ENCODE data around the gene IGFL1.
"Not testable (repeated sequence)": the region's sequence is repeated elsewhere in the genome, so short reads cannot be mapped to it uniquely, and the experiment has no call there.

The IGFL1 gene

GRCh38 chr19:46229442-46229841 is at the start of gene IGFL1:
IGFL1 (plus strand) TSS chr19:46229742; CDS start chr19:46229775, 33 bp downstream.
- Histone ChIP-seq H3K4me1 (ENCODE audit: insufficient read depth, low read length, poor library complexity, severe bottlenecking) (no peaks in the 10 kb centered on the region), H3K4me3 (ENCODE audit: low read length, poor library complexity, severe bottlenecking) (no peak within 1 kb of the TSS), H3K9ac (ENCODE audit: low read depth, low read length, poor library complexity, severe bottlenecking) (no peak within 1 kb of the TSS), H3K36me3 (ENCODE audit: insufficient read depth, low read length) (no peaks in the 10 kb centered on the region), H3K4me2 (ENCODE audit: low read depth, low read length, poor library complexity, severe bottlenecking) (no peak within 1 kb of the TSS), H3K9me2 (replicated peaks; ENCODE audit: low read depth, low read length) (no peaks in the 10 kb centered on the region), H3K79me2 (ENCODE audit: insufficient read depth, low read length) (no peaks in the 10 kb centered on the region), H4K20me1 (ENCODE audit: insufficient read depth, low read length, poor library complexity, severe bottlenecking) (no peaks in the 10 kb centered on the region), H3K9me3 (ENCODE audit: insufficient read depth, low read depth, low read length) (no peaks in the 10 kb centered on the region), H3F3A (ENCODE audit: low read depth) (no peaks in the 10 kb centered on the region), H3K27me3 (ENCODE audit: insufficient read depth, low read length, poor library complexity, severe bottlenecking) (no peaks in the 10 kb centered on the region), H2AFZ (ENCODE audit: low read length) (no peak within 1 kb of the TSS)
- TF ChIP-seq EZH2phosphoT487 (IDR thresholded peaks at IDR 0.05; ENCODE audit: borderline replicate concordance): no peak

DNA sequence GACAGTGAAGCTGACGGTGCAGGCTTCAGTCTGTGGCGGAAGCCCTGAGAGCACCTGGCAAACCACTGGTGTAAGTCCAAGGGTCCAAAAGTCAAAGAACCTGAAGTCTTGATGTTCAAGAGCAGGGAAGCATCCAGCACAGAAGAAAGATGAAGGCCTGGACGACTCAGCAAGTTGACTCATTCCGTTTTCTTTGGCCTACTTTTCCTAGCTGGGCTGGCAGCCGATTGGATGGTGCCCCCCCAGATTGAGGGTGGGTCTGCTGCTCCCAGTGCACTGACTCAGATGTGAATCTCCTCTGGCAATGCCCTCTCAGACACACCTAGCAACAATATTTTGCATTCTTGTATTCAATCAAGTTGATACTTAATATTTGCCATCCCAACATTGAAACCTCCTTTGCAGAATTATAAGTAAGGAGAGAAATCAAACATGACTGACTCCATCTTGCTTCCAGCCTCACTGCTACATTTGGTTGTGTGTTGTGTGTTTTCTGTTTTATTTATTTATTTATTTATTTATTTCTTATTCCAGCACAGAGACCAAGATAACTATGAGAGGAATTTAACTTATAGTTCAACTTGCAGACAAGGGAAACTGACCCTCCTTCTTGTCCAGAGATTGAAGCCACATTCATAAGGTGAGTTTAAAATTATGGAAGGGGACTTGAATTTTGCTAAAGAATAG is 48.7 kb upstream of the IGFL1 start:
- no peak for TF ChIP-seq CTCF (conservative IDR thresholded peaks at IDR 0.05; ENCODE audit: low read length)
- no peak for TF ChIP-seq EZH2phosphoT487 (IDR thresholded peaks at IDR 0.05; ENCODE audit: borderline replicate concordance)
- H3K9ac ChIP-seq (ENCODE audit: low read depth, low read length, poor library complexity, severe bottlenecking): no peak overlapping the region
- no peaks in the 10 kb centered on the region for H3K4me1 ChIP-seq (ENCODE audit: insufficient read depth, low read length, poor library complexity, severe bottlenecking)
- H3K9me3 ChIP-seq (ENCODE audit: insufficient read depth, low read depth, low read length): no peaks in the 10 kb centered on the region
- H3K4me2 ChIP-seq (ENCODE audit: low read depth, low read length, poor library complexity, severe bottlenecking): no peak overlapping the region
- H3K79me2 ChIP-seq (ENCODE audit: insufficient read depth, low read length): no peaks in the 10 kb centered on the region
- H3F3A ChIP-seq (ENCODE audit: low read depth): no peaks in the 10 kb centered on the region
- no peaks in the 10 kb centered on the region for H3K27me3 ChIP-seq (ENCODE audit: insufficient read depth, low read length, poor library complexity, severe bottlenecking)
- H3K4me3 ChIP-seq (ENCODE audit: low read length, poor library complexity, severe bottlenecking): no peak overlapping the region
- no peaks in the 10 kb centered on the region for H3K36me3 ChIP-seq (ENCODE audit: insufficient read depth, low read length)
- no peaks in the 10 kb centered on the region for H4K20me1 ChIP-seq (ENCODE audit: insufficient read depth, low read length, poor library complexity, severe bottlenecking)
- H3K9me2 ChIP-seq (replicated peaks; ENCODE audit: low read depth, low read length): no peaks in the 10 kb centered on the region
- H2AFZ ChIP-seq (ENCODE audit: low read length): no peak overlapping the region

- Histone ChIP-seq H3K4me3 (ENCODE audit: low read length, poor library complexity, severe bottlenecking) (no peak overlapping the region), H2AFZ (ENCODE audit: low read length) (no peak overlapping the region), H3K4me1 (ENCODE audit: insufficient read depth, low read length, poor library complexity, severe bottlenecking) (no peaks in the 10 kb centered on the region), H3K9ac (ENCODE audit: low read depth, low read length, poor library complexity, severe bottlenecking) (no peak overlapping the region), H3K36me3 (ENCODE audit: insufficient read depth, low read length) (no peaks in the 10 kb centered on the region), H3F3A (ENCODE audit: low read depth) (no peaks in the 10 kb centered on the region), H4K20me1 (ENCODE audit: insufficient read depth, low read length, poor library complexity, severe bottlenecking) (no peaks in the 10 kb centered on the region), H3K4me2 (ENCODE audit: low read depth, low read length, poor library complexity, severe bottlenecking) (no peak overlapping the region), H3K9me3 (ENCODE audit: insufficient read depth, low read depth, low read length) (no peaks in the 10 kb centered on the region), H3K79me2 (ENCODE audit: insufficient read depth, low read length) (no peaks in the 10 kb centered on the region), H3K27me3 (ENCODE audit: insufficient read depth, low read length, poor library complexity, severe bottlenecking) (no peaks in the 10 kb centered on the region), H3K9me2 (replicated peaks; ENCODE audit: low read depth, low read length) (no peaks in the 10 kb centered on the region)
- TF ChIP-seq CTCF (conservative IDR thresholded peaks at IDR 0.05; ENCODE audit: low read length) (no peak), EZH2phosphoT487 (IDR thresholded peaks at IDR 0.05; ENCODE audit: borderline replicate concordance) (no peak)
These were observed 48.2 kb upstream of the IGFL1 start for GRCh38 chr19:46181388-46181779.

GRCh38 chr19:46182476-46182875 is 47.1 kb upstream of the IGFL1 start:
- no peaks in the 10 kb centered on the region for H3K36me3 ChIP-seq (ENCODE audit: insufficient read depth, low read length)
- H3K9me2 ChIP-seq (replicated peaks; ENCODE audit: low read depth, low read length): no peaks in the 10 kb centered on the region
- H3K4me2 ChIP-seq (ENCODE audit: low read depth, low read length, poor library complexity, severe bottlenecking): no peak overlapping the region
- no peak for TF ChIP-seq CTCF (conservative IDR thresholded peaks at IDR 0.05; ENCODE audit: low read length)
- no peak for TF ChIP-seq EZH2phosphoT487 (IDR thresholded peaks at IDR 0.05; ENCODE audit: borderline replicate concordance)
- H3K4me1 ChIP-seq (ENCODE audit: insufficient read depth, low read length, poor library complexity, severe bottlenecking): no peaks in the 10 kb centered on the region
- no peak overlapping the region for H2AFZ ChIP-seq (ENCODE audit: low read length)
- no peaks in the 10 kb centered on the region for H4K20me1 ChIP-seq (ENCODE audit: insufficient read depth, low read length, poor library complexity, severe bottlenecking)
- no peak overlapping the region for H3K9ac ChIP-seq (ENCODE audit: low read depth, low read length, poor library complexity, severe bottlenecking)
- H3K4me3 ChIP-seq (ENCODE audit: low read length, poor library complexity, severe bottlenecking): no peak overlapping the region
- no peaks in the 10 kb centered on the region for H3F3A ChIP-seq (ENCODE audit: low read depth)
- no peaks in the 10 kb centered on the region for H3K9me3 ChIP-seq (ENCODE audit: insufficient read depth, low read depth, low read length)
- H3K79me2 ChIP-seq (ENCODE audit: insufficient read depth, low read length): no peaks in the 10 kb centered on the region
- no peaks in the 10 kb centered on the region for H3K27me3 ChIP-seq (ENCODE audit: insufficient read depth, low read length, poor library complexity, severe bottlenecking)

DNA sequence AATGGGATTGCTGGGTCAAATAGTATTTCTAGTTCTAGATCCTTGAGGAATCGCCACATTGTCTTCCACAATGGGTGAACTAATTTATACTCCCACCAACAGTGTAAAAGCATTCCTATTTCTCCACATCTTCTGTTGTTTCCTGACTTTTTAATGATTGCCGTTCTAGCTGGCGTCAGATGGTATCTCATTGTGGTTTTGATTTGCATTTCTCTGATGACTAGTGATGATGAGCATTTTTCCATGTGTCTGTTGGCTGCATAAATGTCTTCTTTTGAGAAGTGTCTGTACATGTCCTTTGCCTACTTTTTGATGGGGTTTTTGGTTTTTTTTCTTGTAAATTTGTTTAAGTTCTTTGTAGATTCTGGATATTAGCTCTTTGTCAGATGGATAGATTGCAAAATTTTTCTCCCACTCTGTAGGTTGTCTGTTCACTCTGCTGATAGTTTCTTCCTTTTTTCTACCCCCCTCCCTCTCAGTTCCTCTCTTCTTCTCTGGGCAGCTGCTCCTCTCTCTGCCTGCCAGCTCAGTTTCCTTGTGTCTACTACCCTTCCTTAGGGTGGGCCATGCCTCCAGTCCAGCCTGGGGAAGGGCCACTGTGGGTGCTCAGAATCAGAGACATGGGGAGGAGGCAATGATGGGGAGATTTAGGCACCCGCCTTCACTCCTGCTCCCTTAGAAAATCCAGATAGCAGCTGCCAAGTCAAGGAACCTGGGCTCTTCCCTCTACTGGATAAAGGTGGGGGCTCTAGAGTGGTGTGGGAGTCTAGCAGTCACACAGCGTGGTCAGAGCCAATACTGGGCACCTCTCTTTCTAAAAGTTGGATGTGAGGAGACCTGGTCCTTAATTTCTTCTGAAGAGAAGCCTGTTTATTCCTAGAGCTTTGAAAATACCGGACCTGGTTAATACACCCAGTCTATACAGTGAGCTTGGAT is 44.5 kb upstream of the IGFL1 start:
- H3K9me3 ChIP-seq (ENCODE audit: insufficient read depth, low read depth, low read length); H3K4me3 ChIP-seq (ENCODE audit: low read length, poor library complexity, severe bottlenecking); H3K9ac ChIP-seq (ENCODE audit: low read depth, low read length, poor library complexity, severe bottlenecking); H3K36me3 ChIP-seq (ENCODE audit: insufficient read depth, low read length); H4K20me1 ChIP-seq (ENCODE audit: insufficient read depth, low read length, poor library complexity, severe bottlenecking); H3K79me2 ChIP-seq (ENCODE audit: insufficient read depth, low read length); H2AFZ ChIP-seq (ENCODE audit: low read length); H3F3A ChIP-seq (ENCODE audit: low read depth); H3K27me3 ChIP-seq (ENCODE audit: insufficient read depth, low read length, poor library complexity, severe bottlenecking); H3K9me2 ChIP-seq (replicated peaks; ENCODE audit: low read depth, low read length); H3K4me2 ChIP-seq (ENCODE audit: low read depth, low read length, poor library complexity, severe bottlenecking); H3K4me1 ChIP-seq (ENCODE audit: insufficient read depth, low read length, poor library complexity, severe bottlenecking): not testable (repeated sequence)
